Tibial nerve (tissue), 4 donors: ENCODE measurements around the gene COG5. TPM values are rescaled to one million over a fixed set of nuclear protein-coding genes. Genes with fewer than 3 reads are reported as not detected.

Source experiments
- DNase-seq, 2 donors: peaks; one replicate each; pipeline ENCODE4 v3.0.0-alpha.2; 2019; ENCODE audit warnings: low spot score in 2 of 2
- H3K27ac ChIP-seq, 4 donors: fragments of 200-600 bp; sonication (generic) in 3 of 4; one replicate each; pipeline ENCODE4 v1.5.1; 2017 to 2019; ENCODE audit warnings: mild to moderate bottlenecking in 1 of 4
- H3K27me3 ChIP-seq, 2 donors: fragments of 200-600 bp; sonication (generic) in 1 of 2; one replicate each; pipeline versions ENCODE4 v1.5.1 to v1.6.0; 2017 to 2019
- H3K36me3 ChIP-seq, 3 donors: fragments of 200-600 bp; sonication (generic); one replicate each; pipeline ENCODE4 v1.5.1; 2018 to 2019
- H3K4me1 ChIP-seq, 4 donors: fragments of 200-600 bp; sonication (generic) in 3 of 4; one replicate each; pipeline ENCODE4 v1.5.1; 2017 to 2019
- H3K4me3 ChIP-seq, 4 donors: fragments of 200-600 bp; sonication (generic) in 3 of 4; one replicate each; pipeline ENCODE4 v1.5.1; 2017 to 2019; ENCODE audit warnings: mild to moderate bottlenecking in 1 of 4, moderate library complexity in 1 of 4
- H3K9me3 ChIP-seq, 4 donors: fragments of 200-600 bp; sonication (generic) in 3 of 4; one replicate each; pipeline ENCODE4 v1.5.1; 2017 to 2019
- CTCF ChIP-seq, 5 experiments: fragments of 200-600 bp in 3 of 5; fragments of 450-650 bp in 2 of 5; sonication (generic) in 3 of 5; IDR thresholded peaks; one replicate each; pipeline ENCODE4 v1.5.1; 2016 to 2019; ENCODE audit warnings: antibody characterized with exemption in 5 of 5, mild to moderate bottlenecking in 3 of 5, moderate library complexity in 2 of 5
- EP300 ChIP-seq, 2 donors: sonication (generic); formaldehyde crosslinking; IDR thresholded peaks; one replicate each; pipeline ENCODE4 v1.6.1; 2017; ENCODE audit warnings: antibody characterized with exemption in 2 of 2, mild to moderate bottlenecking in 1 of 2
- POLR2A ChIP-seq, 2 donors: fragments of 450-650 bp; IDR thresholded peaks; one replicate each; pipeline ENCODE4 v1.6.1; 2017; ENCODE audit warnings: antibody characterized with exemption in 2 of 2, mild to moderate bottlenecking in 2 of 2, moderate library complexity in 2 of 2
- WGBS, 2 donors: methylation state at CpG; one replicate each; pipeline ENCODE4 v1.1.5; 2018; 5-methylcytosine and 5-hydroxymethylcytosine counted together
- total RNA-seq, 4 donors: library from RNA; depleted of rRNA; stranded (reverse); fragments of >200 nt; gene quantifications; one replicate each; pipeline ENCODE4 v1.1.0, GENCODE V29; 2016

Gene COG5
- total RNA-seq, 4 donors from 2014 or later = 26.7 to 35.7 (median 32.6) TPM

GRCh38 chr7:107387128-107387527, 176.6 kb downstream of the COG5 start:
- no peak overlapping the region for H3K4me3 ChIP-seq
- no peak for DNase-seq
- no peaks in the 10 kb centered on the region for H3K27me3 ChIP-seq
- H3K9me3 ChIP-seq = no peaks in the 10 kb centered on the region
- no peak overlapping the region for H3K27ac ChIP-seq
- 51 to 52% methylated on average over 6 of the region's 6 CpGs for WGBS, 2 donors
- no peaks in the 10 kb centered on the region for H3K36me3 ChIP-seq
- TF ChIP-seq EP300 (IDR thresholded peaks at IDR 0.05) = no peak
- no peak for TF ChIP-seq POLR2A (IDR thresholded peaks at IDR 0.05)
- TF ChIP-seq CTCF (IDR thresholded peaks at IDR 0.05) = no peak
- peaks cover 0 to 18% (median 3%) of the 10 kb centered on the region in 4 donors for H3K4me1 ChIP-seq

DNA sequence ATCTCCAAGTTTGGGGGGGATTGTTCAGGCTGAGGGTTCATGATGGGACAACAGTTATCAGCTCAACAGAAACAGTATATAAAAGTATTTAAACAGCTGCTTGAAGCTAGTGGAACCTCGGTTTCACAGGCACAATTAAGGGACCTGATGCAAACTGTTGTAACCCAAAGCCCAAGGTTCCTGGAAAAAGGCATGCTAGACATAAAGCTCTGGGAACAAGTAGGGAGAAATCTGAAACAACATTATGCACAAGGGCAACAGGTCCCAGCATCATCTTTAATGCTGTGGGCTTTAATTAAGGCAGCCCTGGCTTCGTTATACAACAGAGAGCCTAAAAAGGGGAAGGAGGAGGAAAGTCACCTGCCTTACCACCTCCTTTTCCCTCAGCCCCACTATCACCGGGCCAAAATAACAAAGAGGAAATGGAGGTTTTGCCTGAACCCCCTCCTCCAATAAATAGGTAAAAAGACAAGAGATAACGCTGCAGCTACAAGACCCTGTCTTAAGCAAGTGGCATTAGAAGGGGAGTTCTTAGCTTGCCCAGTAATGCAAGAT, 177.1 kb downstream of the COG5 start:
- Histone ChIP-seq H3K4me1 (peaks cover 0 to 18% (median 3%) of the 10 kb centered on the region in 4 donors), H3K36me3 (no peaks in the 10 kb centered on the region), H3K9me3 (no peaks in the 10 kb centered on the region), H3K27ac (no peak overlapping the region), H3K4me3 (no peak overlapping the region), H3K27me3 (no peaks in the 10 kb centered on the region)
- WGBS, 2 donors = 66 to 79% methylated on average over 4 of the region's 4 CpGs
- TF ChIP-seq EP300 (IDR thresholded peaks at IDR 0.05) = no peak
- no peak for TF ChIP-seq POLR2A (IDR thresholded peaks at IDR 0.05)
- TF ChIP-seq CTCF (IDR thresholded peaks at IDR 0.05) = no peak
- no peak for DNase-seq

- peaks cover 0 to 18% (median 3%) of the 10 kb centered on the region in 4 donors for H3K4me1 ChIP-seq
- H3K9me3 ChIP-seq = no peaks in the 10 kb centered on the region
- WGBS, 2 donors = 87 to 95% methylated on average over 5 of the region's 5 CpGs
- DNase-seq = no peak
- H3K27me3 ChIP-seq = no peaks in the 10 kb centered on the region
- no peak overlapping the region for H3K27ac ChIP-seq
- no peak for TF ChIP-seq EP300 (IDR thresholded peaks at IDR 0.05)
- TF ChIP-seq CTCF (IDR thresholded peaks at IDR 0.05) = no peak
- no peak for TF ChIP-seq POLR2A (IDR thresholded peaks at IDR 0.05)
- no peaks in the 10 kb centered on the region for H3K36me3 ChIP-seq
- no peak overlapping the region for H3K4me3 ChIP-seq
Observed at GRCh38 chr7:107384025-107384424, 179.7 kb downstream of the COG5 start.

- Histone ChIP-seq H3K4me1 (peaks cover 0 to 18% (median 3%) of the 10 kb centered on the region in 4 donors), H3K4me3 (no peak overlapping the region), H3K36me3 (no peaks in the 10 kb centered on the region), H3K9me3 (no peaks in the 10 kb centered on the region), H3K27ac (no peak overlapping the region), H3K27me3 (no peaks in the 10 kb centered on the region)
- 96 to 97% methylated on average over 4 of the region's 4 CpGs for WGBS, 2 donors
- DNase-seq = no peak
- no peak for TF ChIP-seq EP300 (IDR thresholded peaks at IDR 0.05)
- no peak for TF ChIP-seq CTCF (IDR thresholded peaks at IDR 0.05)
- no peak for TF ChIP-seq POLR2A (IDR thresholded peaks at IDR 0.05)
Observed at GRCh38 chr7:107383203-107383602, 180.5 kb downstream of the COG5 start.

- no peak for DNase-seq
- Histone ChIP-seq H3K9me3 (no peaks in the 10 kb centered on the region), H3K27me3 (no peaks in the 10 kb centered on the region), H3K4me3 (no peak overlapping the region), H3K27ac (no peak overlapping the region), H3K4me1 (peaks cover 0 to 2% (median 0%) of the 10 kb centered on the region in 4 donors), H3K36me3 (peaks cover 0 to 7% (median 0%) of the 10 kb centered on the region in 3 donors)
- no peak for TF ChIP-seq POLR2A (IDR thresholded peaks at IDR 0.05)
- TF ChIP-seq CTCF (IDR thresholded peaks at IDR 0.05) = no peak
- TF ChIP-seq EP300 (IDR thresholded peaks at IDR 0.05) = no peak
- 68 to 72% methylated on average over 4 of the region's 4 CpGs for WGBS, 2 donors
Observed at GRCh38 chr7:107381453-107381852, 182.3 kb downstream of the COG5 start.
